ENCODE data around the gene DAP. TPM values are rescaled to one million over a fixed set of nuclear protein-coding genes. Genes with fewer than 3 reads are reported as not detected.

The DAP gene
- total and polyA plus RNA-seq, 2 experiments from 2014 or later, result 35.7 to 37.6 TPM

DNA sequence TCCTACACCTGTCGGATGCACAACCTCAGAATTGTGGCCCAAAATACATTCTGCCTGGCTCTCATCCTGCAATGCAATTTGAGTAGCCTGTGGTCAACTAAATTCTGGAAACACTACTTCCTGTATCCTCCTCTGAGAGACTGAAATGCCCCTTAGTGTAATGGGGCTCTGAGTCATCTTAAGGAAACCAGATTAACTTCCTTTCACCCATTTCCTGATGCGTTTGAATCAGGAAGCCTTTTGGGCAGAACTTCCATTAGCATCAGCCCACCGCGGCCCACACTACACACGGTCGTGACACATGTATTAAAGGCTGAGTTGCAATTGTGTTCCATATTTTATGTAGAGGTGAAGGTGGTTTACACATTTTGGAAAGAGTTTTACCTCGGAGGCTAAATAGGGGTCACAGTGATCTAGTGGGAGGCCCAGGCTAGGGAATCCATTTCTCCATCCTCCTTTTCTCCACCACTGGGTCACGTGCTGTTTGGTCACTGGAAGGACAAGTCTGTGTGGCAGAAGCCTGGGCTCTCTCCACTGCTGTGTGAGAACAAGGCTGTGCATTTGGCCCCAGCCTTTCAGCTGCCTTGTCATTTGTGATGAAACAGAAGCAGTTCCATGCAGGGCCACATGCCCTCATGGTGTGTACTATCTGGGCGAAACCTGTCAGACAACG lies 55.9 kb downstream of the DAP start:
- H4K20me1 ChIP-seq (replicated peaks; ENCODE audit: insufficient read depth), result peaks cover 6% of the 10 kb centered on the region
- H3K4me3 ChIP-seq, result no peak overlapping the region
- H3K4me2 ChIP-seq, result no peak overlapping the region
- Mint-ChIP-seq H3K4me3 (no peak overlapping the region), H3K27me3 (ENCODE audit: insufficient read depth, low read depth, poor library complexity) (peaks cover 16% of the 10 kb centered on the region), H3K9me3 (no peaks in the 10 kb centered on the region), H3K27ac (no peak overlapping the region), H3K4me1 (peaks cover 49% of the 10 kb centered on the region), H3K36me3 (ENCODE audit: low read depth) (no peaks in the 10 kb centered on the region)
- H3K79me2 ChIP-seq (replicated peaks; ENCODE audit: insufficient read depth), result no peaks in the 10 kb centered on the region; the same call in 1 of the 2 replicates
- H3K36me3 ChIP-seq (ENCODE audit: insufficient read depth), result no peaks in the 10 kb centered on the region
- TF ChIP-seq EZH2phosphoT487 (IDR thresholded peaks at IDR 0.05; ENCODE audit: unreplicated experiment) (no peak), STAT1 (IDR thresholded peaks at IDR 0.05; ENCODE audit: unreplicated experiment) (no peak), POLR2AphosphoS5 (IDR thresholded peaks at IDR 0.05; ENCODE audit: low read depth) (no peak), CREB1 (CRISPR knock-in tag; IDR thresholded peaks at IDR 0.05; ENCODE audit: low read depth) (no peak), EZH2 (IDR thresholded peaks at IDR 0.05; ENCODE audit: low read depth, unreplicated experiment) (no peak), ZNF331 (CRISPR knock-in tag; IDR thresholded peaks at IDR 0.05; ENCODE audit: low read depth) (no peak), ZNF114 (CRISPR knock-in tag; IDR thresholded peaks at IDR 0.05) (no peak), NANOG (IDR thresholded peaks at IDR 0.05; ENCODE audit: borderline replicate concordance) (no peak), JUNB (IDR thresholded peaks at IDR 0.05; ENCODE audit: unreplicated experiment) (no peak)
- TF ChIP-seq, protein P1, sequence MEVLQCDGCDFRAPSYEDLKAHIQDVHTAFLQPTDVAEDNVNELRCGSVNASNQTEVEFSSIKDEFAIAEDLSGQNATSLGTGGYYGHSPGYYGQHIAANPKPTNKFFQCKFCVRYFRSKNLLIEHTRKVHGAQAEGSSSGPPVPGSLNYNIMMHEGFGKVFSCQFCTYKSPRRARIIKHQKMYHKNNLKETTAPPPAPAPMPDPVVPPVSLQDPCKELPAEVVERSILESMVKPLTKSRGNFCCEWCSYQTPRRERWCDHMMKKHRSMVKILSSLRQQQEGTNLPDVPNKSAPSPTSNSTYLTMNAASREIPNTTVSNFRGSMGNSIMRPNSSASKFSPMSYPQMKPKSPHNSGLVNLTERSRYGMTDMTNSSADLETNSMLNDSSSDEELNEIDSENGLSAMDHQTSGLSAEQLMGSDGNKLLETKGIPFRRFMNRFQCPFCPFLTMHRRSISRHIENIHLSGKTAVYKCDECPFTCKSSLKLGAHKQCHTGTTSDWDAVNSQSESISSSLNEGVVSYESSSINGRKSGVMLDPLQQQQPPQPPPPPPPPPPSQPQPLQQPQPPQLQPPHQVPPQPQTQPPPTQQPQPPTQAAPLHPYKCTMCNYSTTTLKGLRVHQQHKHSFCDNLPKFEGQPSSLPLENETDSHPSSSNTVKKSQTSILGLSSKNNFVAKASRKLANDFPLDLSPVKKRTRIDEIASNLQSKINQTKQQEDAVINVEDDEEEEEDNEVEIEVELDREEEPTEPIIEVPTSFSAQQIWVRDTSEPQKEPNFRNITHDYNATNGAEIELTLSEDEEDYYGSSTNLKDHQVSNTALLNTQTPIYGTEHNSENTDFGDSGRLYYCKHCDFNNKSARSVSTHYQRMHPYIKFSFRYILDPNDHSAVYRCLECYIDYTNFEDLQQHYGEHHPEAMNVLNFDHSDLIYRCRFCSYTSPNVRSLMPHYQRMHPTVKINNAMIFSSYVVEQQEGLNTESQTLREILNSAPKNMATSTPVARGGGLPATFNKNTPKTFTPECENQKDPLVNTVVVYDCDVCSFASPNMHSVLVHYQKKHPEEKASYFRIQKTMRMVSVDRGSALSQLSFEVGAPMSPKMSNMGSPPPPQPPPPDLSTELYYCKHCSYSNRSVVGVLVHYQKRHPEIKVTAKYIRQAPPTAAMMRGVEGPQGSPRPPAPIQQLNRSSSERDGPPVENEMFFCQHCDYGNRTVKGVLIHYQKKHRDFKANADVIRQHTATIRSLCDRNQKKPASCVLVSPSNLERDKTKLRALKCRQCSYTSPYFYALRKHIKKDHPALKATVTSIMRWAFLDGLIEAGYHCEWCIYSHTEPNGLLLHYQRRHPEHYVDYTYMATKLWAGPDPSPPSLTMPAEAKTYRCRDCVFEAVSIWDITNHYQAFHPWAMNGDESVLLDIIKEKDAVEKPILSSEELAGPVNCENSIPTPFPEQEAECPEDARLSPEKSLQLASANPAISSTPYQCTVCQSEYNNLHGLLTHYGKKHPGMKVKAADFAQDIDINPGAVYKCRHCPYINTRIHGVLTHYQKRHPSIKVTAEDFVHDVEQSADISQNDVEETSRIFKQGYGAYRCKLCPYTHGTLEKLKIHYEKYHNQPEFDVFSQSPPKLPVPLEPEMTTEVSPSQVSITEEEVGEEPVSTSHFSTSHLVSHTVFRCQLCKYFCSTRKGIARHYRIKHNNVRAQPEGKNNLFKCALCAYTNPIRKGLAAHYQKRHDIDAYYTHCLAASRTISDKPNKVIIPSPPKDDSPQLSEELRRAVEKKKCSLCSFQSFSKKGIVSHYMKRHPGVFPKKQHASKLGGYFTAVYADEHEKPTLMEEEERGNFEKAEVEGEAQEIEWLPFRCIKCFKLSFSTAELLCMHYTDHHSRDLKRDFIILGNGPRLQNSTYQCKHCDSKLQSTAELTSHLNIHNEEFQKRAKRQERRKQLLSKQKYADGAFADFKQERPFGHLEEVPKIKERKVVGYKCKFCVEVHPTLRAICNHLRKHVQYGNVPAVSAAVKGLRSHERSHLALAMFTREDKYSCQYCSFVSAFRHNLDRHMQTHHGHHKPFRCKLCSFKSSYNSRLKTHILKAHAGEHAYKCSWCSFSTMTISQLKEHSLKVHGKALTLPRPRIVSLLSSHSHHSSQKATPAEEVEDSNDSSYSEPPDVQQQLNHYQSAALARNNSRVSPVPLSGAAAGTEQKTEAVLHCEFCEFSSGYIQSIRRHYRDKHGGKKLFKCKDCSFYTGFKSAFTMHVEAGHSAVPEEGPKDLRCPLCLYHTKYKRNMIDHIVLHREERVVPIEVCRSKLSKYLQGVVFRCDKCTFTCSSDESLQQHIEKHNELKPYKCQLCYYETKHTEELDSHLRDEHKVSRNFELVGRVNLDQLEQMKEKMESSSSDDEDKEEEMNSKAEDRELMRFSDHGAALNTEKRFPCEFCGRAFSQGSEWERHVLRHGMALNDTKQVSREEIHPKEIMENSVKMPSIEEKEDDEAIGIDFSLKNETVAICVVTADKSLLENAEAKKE (CRISPR knock-in tag; IDR thresholded peaks at IDR 0.05), result no peak
- TF ChIP-seq, protein P2, sequence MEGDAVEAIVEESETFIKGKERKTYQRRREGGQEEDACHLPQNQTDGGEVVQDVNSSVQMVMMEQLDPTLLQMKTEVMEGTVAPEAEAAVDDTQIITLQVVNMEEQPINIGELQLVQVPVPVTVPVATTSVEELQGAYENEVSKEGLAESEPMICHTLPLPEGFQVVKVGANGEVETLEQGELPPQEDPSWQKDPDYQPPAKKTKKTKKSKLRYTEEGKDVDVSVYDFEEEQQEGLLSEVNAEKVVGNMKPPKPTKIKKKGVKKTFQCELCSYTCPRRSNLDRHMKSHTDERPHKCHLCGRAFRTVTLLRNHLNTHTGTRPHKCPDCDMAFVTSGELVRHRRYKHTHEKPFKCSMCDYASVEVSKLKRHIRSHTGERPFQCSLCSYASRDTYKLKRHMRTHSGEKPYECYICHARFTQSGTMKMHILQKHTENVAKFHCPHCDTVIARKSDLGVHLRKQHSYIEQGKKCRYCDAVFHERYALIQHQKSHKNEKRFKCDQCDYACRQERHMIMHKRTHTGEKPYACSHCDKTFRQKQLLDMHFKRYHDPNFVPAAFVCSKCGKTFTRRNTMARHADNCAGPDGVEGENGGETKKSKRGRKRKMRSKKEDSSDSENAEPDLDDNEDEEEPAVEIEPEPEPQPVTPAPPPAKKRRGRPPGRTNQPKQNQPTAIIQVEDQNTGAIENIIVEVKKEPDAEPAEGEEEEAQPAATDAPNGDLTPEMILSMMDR (conservative IDR thresholded peaks at IDR 0.05; ENCODE audit: low read depth in 2 of 2), result no peak
- TF ChIP-seq, protein P3, sequence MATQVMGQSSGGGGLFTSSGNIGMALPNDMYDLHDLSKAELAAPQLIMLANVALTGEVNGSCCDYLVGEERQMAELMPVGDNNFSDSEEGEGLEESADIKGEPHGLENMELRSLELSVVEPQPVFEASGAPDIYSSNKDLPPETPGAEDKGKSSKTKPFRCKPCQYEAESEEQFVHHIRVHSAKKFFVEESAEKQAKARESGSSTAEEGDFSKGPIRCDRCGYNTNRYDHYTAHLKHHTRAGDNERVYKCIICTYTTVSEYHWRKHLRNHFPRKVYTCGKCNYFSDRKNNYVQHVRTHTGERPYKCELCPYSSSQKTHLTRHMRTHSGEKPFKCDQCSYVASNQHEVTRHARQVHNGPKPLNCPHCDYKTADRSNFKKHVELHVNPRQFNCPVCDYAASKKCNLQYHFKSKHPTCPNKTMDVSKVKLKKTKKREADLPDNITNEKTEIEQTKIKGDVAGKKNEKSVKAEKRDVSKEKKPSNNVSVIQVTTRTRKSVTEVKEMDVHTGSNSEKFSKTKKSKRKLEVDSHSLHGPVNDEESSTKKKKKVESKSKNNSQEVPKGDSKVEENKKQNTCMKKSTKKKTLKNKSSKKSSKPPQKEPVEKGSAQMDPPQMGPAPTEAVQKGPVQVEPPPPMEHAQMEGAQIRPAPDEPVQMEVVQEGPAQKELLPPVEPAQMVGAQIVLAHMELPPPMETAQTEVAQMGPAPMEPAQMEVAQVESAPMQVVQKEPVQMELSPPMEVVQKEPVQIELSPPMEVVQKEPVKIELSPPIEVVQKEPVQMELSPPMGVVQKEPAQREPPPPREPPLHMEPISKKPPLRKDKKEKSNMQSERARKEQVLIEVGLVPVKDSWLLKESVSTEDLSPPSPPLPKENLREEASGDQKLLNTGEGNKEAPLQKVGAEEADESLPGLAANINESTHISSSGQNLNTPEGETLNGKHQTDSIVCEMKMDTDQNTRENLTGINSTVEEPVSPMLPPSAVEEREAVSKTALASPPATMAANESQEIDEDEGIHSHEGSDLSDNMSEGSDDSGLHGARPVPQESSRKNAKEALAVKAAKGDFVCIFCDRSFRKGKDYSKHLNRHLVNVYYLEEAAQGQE (IDR thresholded peaks at IDR 0.05; ENCODE audit: unreplicated experiment), result no peak
- TF ChIP-seq, protein P4, sequence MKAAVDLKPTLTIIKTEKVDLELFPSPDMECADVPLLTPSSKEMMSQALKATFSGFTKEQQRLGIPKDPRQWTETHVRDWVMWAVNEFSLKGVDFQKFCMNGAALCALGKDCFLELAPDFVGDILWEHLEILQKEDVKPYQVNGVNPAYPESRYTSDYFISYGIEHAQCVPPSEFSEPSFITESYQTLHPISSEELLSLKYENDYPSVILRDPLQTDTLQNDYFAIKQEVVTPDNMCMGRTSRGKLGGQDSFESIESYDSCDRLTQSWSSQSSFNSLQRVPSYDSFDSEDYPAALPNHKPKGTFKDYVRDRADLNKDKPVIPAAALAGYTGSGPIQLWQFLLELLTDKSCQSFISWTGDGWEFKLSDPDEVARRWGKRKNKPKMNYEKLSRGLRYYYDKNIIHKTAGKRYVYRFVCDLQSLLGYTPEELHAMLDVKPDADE (IDR thresholded peaks at IDR 0.05), result no peak
- H2AFZ ChIP-seq, result no peak overlapping the region
- no peak for DNase-seq (ENCODE audit: low spot score)
- H3K9me2 ChIP-seq (ENCODE audit: insufficient read depth), result no peaks in the 10 kb centered on the region
- peaks cover 18% of the 10 kb centered on the region for H3K4me1 ChIP-seq (ENCODE audit: insufficient read depth)
- no peak for ATAC-seq
- H3K27ac ChIP-seq (ENCODE audit: low read depth), result no peak overlapping the region
- no peaks in the 10 kb centered on the region for H3F3A ChIP-seq (replicated peaks; ENCODE audit: low read depth)
- no peaks in the 10 kb centered on the region for H3K27me3 ChIP-seq (ENCODE audit: insufficient read depth)
